Activated naive CD8-positive, alpha-beta T cell treated with anti-CD3 and anti-CD28 coated beads, Interleukin-2, amount 50 U/mL, for 16 hours (primary cell): ENCODE data around the gene C7orf33.

Experiments used
- DNase-seq: peaks from one replicate; pipeline ENCODE4 v3.0.0-alpha.2; 2020; ENCODE audit warnings: low read depth, low spot score

The C7orf33 gene

DNA sequence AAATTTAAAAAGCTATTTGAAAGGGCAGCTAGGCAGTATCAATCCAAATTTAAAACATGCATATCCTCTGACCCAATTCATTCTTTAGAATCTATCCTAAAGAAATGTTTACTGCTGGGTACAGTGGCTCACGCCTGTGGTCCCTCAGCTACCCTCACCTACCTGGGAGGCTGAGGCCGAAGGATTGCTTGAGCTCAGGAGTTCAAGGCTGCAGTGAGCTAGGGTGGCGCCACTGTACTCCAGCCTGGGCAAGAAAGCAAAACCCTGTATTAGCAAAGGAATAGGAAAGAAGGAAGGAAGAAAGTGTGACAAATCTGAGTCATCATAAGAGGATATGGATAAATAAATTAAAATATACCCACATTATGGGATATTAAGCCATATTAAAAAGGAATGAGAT lies 36.3 kb downstream of the C7orf33 start:
- no peak for DNase-seq

DNA sequence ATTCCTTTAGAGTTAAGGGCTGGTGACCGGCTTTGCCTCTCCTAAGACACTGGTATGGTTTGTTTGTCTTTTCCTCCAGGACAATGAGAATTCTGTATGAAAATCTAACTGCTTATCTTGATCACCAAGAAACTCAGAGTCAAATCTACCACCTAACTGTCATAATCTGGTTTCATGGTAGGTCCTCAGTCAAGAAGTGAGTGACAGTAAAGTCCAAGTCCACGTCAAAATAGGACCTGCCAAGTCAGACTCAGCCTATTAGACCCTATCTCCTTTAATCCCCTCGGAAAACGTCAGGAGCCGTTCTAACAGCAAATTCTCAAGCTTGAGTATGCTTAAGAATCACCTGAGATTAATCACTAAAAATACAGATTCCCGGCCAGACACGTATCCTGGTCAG lies 37.4 kb downstream of the C7orf33 start:
- no peak for DNase-seq

DNA sequence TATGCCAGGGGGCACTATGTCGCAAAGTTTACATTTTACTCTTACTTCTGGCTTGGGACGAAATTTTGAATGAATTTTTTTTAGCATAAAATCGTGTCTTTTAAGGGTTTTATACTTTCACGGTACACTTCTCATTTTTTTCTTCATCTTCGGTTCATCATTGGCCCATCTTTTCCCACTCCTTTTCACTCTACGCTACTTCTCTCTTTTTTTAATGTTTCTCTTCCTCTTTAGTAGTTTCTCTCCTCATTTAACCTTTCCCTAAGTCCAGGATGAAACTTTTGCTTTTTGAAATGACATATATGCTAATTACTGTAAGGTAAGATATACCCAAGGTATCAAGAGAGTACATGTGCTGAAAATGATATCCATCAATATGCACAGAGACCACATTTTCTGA lies 39.5 kb downstream of the C7orf33 start:
- no peak for DNase-seq

DNA sequence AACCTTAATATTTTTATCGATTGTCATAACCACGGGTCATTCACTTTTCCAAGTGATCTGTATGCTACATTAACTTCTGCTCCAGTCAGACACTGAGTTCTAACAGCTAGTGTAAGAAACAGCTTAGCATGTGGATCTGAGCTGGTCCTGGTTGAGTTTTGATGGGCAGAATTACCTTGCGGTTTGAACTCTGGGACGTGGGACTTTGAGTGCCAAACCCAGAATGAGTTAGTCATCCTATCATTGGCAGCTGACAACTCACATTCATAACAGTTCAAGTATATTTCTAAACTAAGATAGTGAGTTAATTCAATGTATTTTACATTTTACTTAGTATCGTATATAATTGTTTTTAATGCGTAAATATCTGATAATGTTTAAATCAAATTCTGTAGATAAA lies 43.2 kb downstream of the C7orf33 start:
- DNase-seq: no peak

DNA sequence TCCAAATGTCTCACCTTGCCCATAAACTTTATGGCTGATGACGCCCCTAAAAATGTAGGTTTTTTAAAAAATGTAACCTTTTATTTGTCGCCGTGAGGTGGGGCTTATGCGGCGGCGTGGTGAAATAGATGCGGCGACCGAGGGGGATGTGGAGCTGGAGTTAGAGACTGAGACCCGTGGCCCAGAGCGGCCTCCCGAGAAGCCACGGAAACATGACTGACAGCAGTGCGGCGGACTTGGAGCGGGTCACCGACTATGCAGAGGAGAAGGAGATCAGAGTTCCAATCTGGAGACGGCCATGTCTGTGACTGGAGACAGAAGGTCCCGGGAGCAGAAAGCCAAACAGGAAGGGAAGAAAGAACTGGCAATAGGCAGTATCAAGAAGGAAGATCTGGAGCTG lies 46.5 kb downstream of the C7orf33 start:
- no peak for DNase-seq

DNA sequence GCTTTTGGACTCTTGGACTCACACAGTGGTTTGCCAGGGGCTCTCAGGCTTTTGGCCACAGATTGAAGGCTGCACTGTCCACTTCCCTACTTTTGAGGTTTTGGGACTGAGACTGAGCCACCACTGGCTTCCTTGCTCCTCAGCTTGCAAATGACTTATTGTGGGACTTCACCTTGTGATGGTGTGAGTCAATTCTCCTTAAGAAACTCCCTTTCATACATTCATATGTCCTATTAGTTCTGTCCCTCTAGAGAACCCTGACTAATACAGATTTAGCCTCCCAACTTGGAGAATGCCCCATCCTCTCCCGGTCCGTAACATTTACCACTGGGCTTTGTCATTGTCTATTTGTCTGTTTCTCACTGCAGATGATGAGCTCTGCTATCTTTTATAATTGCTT lies 55.3 kb downstream of the C7orf33 start:
- no peak for DNase-seq

DNA sequence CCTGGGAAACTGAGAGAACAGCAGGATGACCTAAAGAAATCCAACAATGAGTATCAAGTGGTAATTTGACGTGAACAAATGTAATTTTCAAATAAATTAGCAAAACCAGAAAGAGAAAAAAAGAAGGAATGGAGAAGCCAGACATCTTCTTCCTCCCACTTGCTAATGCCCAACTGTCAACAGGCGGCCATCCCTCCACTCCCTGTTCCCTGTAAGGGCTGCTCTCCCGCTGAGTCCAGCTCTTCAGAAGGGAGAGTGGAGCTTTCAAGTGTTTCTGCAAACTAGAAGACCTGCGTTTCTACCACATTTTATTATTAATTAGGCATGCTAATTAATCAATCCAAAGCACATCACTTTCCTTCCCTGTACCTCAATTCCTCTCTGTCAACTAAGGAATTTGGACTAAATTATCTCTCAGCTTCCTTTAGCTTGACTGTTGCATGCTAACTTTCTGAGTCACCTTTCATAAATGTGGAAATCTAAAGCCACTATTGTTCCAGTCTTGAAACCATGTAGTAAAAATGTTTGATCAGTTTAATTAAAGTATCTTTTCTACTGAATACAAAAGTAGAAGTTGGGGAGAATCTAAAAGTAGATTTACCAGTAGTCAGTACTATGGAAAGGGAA lies 59.8 kb downstream of the C7orf33 start:
- no peak for DNase-seq

DNA sequence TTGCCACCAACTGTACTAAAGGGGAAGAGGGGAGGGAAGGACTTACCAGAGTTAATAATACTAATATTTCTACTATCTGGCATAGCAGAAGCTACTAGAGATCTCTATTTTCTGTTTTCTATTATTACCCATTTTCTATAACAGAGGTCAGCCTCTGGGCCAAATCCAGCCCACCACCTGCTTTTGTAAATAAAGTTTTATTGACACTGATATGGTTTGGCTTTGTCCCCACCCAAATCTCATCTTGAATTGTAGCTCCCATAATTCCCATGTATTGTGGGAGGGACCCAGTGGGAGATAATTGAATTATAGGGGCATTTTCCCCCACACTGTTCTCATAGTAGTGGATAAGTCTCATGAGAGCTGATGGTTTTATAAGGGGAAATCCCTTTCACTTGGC lies 62.2 kb downstream of the C7orf33 start:
- no peak for DNase-seq

DNA sequence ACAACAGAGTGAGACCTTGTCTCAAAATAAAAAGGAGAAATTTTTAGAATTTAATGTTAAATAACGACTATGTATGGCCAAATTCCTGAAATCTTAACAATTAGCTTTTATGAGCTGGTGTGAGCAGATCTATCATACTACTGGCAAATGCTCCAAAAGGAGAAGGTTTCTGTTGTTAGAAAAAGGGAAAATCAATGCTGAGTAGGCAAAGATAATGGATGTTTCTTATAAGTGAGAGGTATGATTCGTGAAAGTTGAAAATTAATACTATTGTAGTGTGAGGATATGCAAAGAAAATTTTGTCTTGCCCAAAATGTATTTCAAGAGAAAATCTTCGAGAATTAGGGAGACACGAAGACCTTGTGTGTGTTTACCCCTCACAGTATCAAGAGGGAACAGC lies 67.4 kb downstream of the C7orf33 start:
- DNase-seq: no peak

DNA sequence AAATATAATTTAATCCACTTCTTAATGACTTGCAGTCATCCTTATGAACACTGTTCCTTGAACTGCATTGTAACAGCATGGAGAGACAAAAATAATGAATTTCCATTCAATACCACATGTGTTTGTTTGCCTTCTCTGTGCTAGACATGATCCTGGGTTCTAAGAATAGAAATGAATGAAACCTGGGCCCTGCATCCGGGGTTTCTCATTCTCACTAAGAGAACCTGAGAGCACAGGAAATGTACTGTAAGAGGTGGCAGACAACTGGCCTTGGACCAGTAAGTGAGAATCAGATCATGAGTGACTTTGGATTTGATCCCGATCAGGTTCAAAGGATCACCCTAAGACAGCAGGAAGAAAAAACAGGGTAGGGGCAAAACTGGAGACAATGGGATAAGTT lies 70.9 kb downstream of the C7orf33 start:
- no peak for DNase-seq

DNA sequence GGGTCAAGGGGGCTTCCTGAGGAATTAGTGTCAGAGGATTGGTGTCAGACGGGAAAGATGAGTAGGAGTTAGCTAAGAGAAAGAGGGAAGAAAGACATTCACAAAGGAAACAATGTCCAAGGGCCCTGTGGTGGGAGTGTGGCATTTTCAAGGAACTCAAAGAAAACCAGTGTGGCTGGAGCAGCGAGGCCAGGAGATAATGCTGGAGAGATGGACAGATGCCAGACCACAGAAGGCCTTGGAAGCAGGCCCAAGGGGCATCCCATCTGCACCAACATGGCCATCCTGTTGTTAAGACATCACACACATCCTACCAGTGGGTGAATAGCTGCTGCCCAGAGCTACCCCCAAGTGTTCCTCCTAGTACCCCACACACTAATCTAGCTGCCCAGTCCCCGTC lies 72.1 kb downstream of the C7orf33 start:
- no peak for DNase-seq

DNA sequence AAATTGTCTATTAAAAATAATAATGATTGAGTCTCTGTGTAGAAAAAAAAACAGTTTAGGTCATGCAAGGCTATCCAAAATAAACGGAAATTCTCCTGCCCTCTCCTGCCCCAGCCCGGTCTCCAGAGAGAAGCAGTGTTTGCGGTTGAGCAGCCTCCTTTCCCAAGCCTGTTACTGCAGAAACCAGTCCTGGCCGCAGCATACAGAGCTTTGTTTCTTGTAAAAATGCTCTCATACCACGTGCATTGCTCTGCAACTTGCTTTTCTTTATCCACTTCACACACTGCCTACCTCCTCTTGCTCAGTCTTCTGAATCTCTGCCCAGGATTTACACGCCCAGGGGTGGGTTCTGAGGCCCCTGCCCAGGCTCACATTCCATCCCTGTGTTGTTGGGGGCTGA lies 73.8 kb downstream of the C7orf33 start:
- DNase-seq: no peak

DNA sequence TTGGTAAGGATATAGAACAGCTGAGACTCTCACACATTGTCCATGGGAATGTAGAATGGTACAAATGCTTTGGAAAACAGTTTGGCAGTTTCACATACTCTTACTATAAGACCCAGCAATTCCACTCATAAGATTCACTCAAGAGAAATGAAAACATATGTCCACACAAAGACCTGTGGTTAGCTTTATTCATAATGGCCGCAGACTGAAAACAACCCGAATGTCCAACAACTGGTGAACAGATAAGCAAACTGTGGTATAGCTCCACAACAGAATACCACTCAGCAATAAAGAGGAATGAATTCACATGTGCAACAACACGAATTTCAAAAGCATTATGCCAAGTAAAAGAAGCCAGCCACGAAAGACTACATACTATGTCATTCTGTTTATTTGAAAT lies 74.7 kb downstream of the C7orf33 start:
- no peak for DNase-seq
